Mesenteric fat pad (tissue), 1 donor: ENCODE measurements around the gene TAAR8. TPM values are rescaled to one million over a fixed set of nuclear protein-coding genes. Genes with fewer than 3 reads are reported as not detected.
"Not testable (repeated sequence)": the region's sequence is repeated elsewhere in the genome, so short reads cannot be mapped to it uniquely, and the experiment has no call there.

Experiments used
- DNase-seq: peaks from one replicate; pipeline ENCODE4 v3.0.0-alpha.2; 2020; ENCODE audit warnings: low spot score
- total RNA-seq: library from RNA; stranded (reverse); fragmentation: NEBNext Ultra II Directional; extraction: Animal tissue kit (Norgen Biotek cat#: 25700); gene quantifications from one replicate; pipeline ENCODE4 v1.2.1, GENCODE V29; 2021
- donor health status: DM: yes; HTN: yes; CAD: no.

The TAAR8 gene
- total RNA-seq, 1 donor from 2014 or later, result not detected

GRCh38 chr6:132544826-132545225 is 7.6 kb upstream of the TAAR8 start:
- DNase-seq, result no peak

GRCh38 chr6:132548746-132549463 is 3.6 kb upstream of the TAAR8 start:
- DNase-seq, result no peak

GRCh38 chr6:132551214-132551613 is 1.3 kb upstream of the TAAR8 start:
- no peak for DNase-seq

GRCh38 chr6:132560087-132560486 is 7.6 kb downstream of the TAAR8 start:
- not testable (repeated sequence) for DNase-seq

- DNase-seq, result no peak
Observed at GRCh38 chr6:132566404-132566803, 13.9 kb downstream of the TAAR8 start.

GRCh38 chr6:132567566-132567965 is 15.1 kb downstream of the TAAR8 start:
- DNase-seq, result no peak

GRCh38 chr6:132568611-132569010 is 16.1 kb downstream of the TAAR8 start:
- no peak for DNase-seq

DNA sequence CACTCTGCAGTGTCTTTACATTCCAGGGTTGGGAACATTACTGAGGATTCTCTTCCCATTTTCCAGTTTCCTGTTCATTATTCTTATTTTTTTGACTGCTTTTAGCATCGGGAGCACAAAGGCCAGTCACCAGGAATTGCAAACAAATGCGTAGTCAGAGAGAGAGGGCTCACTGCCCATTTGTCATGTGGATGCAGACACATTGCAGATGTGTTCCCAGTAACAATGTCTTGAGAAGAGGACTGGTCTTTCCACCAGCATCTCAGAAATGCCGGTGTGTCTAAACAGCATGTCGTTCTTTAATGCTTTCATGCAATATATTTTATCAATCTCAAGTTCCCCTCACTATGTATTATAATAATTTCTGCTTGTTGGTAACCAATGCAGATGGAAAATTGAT is 16.7 kb downstream of the TAAR8 start:
- no peak for DNase-seq

DNA sequence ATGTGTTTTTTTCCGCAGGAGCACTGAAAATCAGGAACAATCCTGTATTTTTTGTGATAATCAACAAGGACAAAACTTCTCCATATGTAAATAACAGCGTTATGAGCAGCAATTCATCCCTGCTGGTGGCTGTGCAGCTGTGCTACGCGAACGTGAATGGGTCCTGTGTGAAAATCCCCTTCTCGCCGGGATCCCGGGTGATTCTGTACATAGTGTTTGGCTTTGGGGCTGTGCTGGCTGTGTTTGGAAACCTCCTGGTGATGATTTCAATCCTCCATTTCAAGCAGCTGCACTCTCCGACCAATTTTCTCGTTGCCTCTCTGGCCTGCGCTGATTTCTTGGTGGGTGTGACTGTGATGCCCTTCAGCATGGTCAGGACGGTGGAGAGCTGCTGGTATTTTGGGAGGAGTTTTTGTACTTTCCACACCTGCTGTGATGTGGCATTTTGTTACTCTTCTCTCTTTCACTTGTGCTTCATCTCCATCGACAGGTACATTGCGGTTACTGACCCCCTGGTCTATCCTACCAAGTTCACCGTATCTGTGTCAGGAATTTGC is 17.8 kb downstream of the TAAR8 start, which contains the start of gene TAAR6:
TSS of gene TAAR6 (plus strand) at position 102 of the 557 bp plus-strand sequence. CDS start at position 102, 0 bp downstream.
- no peak for DNase-seq

GRCh38 chr6:132571774-132572173 is 19.3 kb downstream of the TAAR8 start:
- DNase-seq, result no peak

DNA sequence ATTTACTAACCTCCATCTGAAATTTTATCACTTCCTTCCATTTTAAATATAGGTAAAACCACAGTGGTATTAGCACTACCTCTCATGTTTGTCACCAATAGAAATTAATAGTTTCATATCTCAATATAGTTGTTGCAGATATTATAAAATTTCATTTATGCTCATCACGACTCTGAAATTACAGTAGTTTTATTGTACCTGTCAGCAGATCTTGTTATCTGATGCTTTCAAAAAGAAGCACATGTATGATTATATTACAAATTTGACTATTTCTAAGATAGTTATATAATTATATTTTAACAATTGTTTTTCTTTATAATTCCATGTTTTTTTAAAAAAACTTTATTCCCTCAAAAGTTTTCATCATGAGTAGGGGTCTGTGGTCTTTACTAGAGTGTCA is 32.2 kb downstream of the TAAR8 start:
- no peak for DNase-seq

DNA sequence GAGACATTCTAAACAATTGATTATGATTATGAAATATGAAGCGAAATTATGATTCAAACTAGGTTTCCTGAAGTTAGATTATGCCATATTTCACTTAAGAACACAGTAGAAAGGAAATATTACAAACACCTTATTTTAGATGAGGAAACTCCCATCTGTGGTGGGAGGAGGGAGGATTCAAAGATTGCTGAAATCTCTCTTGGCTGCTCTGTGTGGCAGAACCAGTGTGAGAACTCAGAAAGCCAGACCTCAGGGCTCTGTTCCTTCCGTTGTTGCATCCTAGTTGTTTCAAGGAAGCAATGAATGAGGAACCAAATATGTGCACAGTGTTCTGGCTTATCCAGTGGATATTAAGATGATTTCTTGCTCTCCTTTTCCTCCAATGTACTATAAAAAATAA is 35.0 kb downstream of the TAAR8 start:
- DNase-seq, result no peak

DNA sequence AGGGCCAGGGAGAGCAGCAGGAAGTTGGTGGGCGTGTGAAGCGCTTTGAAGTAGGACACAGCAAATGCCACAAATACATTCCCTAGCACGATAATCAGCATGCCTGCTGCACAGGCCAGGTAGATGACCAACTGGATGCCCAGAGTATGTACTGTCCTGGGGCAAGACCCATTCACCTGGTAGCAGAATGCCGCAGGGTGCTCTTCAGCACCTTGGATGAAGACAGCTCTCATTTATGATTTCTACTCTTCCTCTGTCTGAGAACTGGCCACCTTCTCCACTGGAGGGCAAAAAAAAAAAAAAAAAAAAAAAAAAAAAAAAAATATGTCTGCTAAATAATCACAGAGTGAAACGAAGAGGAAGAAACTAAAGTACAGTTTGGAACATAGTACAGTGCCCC is 37.0 kb downstream of the TAAR8 start, which contains the start of gene TAAR5:
TSS of gene TAAR5 (minus strand) at position 288 of the 400 bp plus-strand sequence. CDS start at position 233, 55 bp downstream.
- DNase-seq, result no peak

DNA sequence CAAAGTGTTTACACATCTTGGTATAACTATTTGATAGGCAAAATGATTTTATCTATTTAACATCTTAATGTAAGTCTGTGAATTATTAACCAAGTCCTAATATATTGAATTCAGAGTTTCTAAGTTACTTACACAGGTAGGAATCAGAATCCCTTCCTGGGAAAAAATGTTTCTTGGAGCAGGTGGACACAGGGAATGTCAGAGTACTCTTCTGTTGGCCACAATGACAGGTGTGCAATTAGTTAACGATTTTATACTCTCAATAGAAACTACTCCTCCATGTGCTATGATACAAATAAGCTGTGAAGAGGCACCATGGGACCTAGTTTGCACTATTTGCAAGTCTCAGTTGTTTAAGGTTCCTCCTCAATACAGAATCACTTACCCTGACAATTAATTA is 37.9 kb downstream of the TAAR8 start:
- no peak for DNase-seq

DNA sequence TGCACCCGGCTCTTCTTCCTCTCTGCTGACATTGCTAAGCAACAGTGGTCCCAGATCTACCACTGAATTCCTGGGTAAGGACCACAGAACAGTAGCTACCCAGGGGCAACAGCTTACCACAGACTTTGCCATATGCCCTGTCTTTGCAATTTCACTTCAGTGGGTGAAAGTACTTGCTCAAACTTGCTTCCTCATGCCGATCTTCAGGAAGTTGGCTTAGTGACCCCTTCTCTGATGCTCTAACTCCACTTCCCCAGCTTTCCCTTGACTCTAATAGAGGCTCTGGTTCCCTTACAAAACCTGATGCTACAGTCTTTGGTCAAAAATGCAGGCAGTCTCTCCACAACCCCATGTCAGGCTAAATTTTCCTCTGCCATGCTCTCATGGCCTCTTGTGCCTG is 40.4 kb downstream of the TAAR8 start:
- DNase-seq, result no peak

- DNase-seq, result no peak
Observed at GRCh38 chr6:132596201-132596600, 43.7 kb downstream of the TAAR8 start.

- DNase-seq, result no peak
Observed at GRCh38 chr6:132598473-132598872, 46.0 kb downstream of the TAAR8 start.

GRCh38 chr6:132600900-132601299 is 48.4 kb downstream of the TAAR8 start:
- not testable (repeated sequence) for DNase-seq

Other genes starting within 250 kb of the TAAR8 start
- 2.2 TPM for gene MOXD1, start 151.2 kb upstream of the TAAR8 start, total RNA-seq
- gene STX7, start 39.6 kb upstream of the TAAR8 start, total RNA-seq, result 96.3 TPM
- gene TAAR9, start 14.4 kb upstream of the TAAR8 start, total RNA-seq, result not detected
- not detected for gene TAAR6, start 17.6 kb downstream of the TAAR8 start, total RNA-seq
- not detected for gene TAAR5, start 37.1 kb downstream of the TAAR8 start, total RNA-seq
- gene TAAR2, start 71.6 kb downstream of the TAAR8 start, total RNA-seq, result not detected
- not detected for gene TAAR1, start 106.5 kb downstream of the TAAR8 start, total RNA-seq
- 9.7 TPM for gene VNN1, start 161.4 kb downstream of the TAAR8 start, total RNA-seq
- gene VNN2, start 205.2 kb downstream of the TAAR8 start, total RNA-seq, result 32.6 TPM
- gene SLC18B1, start 246.0 kb downstream of the TAAR8 start, total RNA-seq, result 17.8 TPM